Stimulated activated CD4-positive, alpha-beta T cell treated with anti-CD3 and anti-CD28 coated beads, Interleukin-12 subunit alpha, Interleukin-12 subunit beta, amount 100 ng/mL, for 48 hours (primary cell): Measurements from ENCODE around the gene GRIP1.
A peak's percentile ranks its signal among the peaks of the same experiment; 100 is the strongest.

Experiments
- DNase-seq, 3 donors: peaks; one replicate each; pipeline ENCODE4 v3.0.0-alpha.2; 2020; ENCODE audit warnings: low read depth in 2 of 3, low spot score in 1 of 3

GRIP1 gene

DNA sequence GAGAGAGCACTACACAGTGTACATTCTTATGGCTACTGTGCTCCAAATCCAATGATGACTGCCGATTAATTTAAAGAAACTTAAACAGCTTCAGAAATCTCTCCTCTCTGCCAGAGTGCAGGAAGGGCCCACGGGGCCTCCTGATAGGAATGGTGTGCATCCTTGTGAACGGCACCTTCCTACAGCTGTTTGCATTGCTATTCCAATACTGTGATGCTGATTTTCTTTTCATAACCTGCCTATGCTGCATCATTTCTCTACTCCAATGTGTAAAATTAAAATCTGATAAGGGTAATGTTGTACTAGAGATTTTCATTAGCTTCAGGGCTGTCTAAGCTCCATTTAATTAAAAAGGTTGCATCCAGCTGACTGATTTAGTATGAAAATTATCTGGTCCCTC lies 217.5 kb downstream of the GRIP1 start:
- DNase-seq, result no peak

DNA sequence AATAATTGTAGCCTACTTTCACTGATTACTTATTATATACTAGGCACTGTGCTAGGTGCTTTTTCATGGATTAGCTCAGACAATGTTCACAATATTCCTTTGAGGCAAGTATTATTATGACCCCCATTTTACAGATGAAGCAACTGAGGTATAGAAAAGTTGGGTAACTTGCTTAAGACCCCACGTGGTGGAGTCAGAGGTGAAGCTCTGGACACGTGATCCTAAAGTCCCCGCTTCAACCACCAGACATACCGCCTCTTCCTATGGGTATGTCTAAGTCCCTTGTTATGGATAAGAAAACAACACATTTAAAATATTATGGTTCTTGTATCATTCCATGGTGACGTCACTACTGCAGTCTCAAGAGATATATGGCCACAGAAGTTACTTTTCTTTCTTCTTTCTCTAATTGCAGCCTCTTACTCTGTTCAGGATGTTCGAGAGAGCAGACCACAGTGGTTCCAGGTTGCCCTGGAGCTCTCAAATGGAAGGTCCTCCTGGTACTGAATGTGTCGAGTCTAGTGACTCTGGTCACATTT lies 218.9 kb downstream of the GRIP1 start:
- no peak for DNase-seq

DNA sequence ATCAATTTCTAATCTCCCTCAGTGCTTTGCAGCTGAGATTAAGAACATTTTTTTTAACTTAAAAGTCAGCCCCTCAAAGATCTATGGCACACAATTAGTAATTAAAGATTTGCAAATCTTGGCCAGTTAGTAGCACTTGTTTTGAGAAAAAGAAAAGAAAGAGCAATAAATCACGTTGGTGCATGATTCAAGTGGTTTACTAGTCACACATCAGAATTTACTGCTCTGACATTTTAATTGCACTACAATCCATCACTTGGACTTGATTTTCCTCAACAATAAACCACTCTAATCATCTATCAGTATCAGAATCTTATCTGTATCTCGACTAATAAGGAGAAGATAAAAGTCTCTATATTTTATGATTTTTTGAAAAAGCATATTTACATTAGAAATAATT lies 222.3 kb downstream of the GRIP1 start:
- no peak for DNase-seq

- no peak for DNase-seq
These were observed 225.0 kb downstream of the GRIP1 start for GRCh38 chr12:66453844-66454243.

GRCh38 chr12:66453120-66453519 lies 225.8 kb downstream of the GRIP1 start:
- DNase-seq, result no peak

DNA sequence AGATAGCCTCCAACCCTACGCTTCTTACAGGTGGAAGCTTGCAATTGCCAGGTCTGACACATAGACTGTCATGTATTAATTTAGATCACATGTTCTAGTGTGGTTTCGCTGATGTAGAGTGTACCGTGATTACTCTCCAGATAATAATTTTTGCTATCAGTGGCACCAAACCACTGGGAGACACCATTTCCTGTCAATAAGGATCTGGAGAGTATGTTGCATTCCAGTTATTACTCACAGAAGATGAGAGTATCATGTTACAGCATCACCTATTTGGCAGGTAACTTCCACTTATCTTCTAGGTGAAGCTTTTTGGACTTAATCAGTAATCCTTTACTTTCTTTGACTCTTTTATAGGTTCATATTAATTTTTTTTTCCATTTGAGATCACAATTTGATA lies 229.3 kb downstream of the GRIP1 start:
- no peak for DNase-seq

GRCh38 chr12:66447643-66448042 lies 231.2 kb downstream of the GRIP1 start:
- no peak for DNase-seq

GRCh38 chr12:66446276-66446675 lies 232.6 kb downstream of the GRIP1 start:
- DNase-seq, result no peak

DNA sequence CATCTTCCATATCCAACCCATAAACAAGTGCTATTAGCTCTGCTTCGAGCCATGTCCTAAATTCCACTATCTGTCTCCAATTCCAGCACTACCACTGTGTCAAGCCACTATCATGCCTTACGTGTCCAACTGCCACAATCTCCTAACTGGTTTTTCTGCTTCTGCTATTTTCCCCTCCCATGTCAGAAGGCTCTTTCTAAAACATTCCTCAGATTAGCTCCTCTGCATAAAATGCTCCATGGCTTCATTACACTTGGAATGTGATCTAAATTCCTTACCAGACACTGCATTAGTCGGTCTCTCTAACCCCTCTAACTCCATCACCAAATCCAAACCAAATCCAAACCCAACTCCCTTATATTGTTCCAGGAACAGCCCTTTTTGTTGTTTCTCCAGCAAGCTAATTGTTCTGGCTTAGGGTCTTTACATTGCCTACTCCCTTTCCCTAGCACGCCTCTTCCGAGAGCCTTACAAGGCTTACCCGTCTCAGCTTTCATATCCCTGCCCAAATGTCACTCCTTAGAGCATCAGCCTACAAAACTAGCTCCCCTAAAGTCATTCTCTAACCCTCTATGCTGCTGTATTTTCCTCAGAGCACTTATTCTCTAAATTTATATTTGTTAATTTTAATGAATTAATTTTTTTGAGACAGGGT lies 236.8 kb downstream of the GRIP1 start:
- DNase-seq, result no peak

- no peak for DNase-seq
These were observed 240.3 kb downstream of the GRIP1 start for GRCh38 chr12:66438601-66439000.

- DNase-seq, result no peak
These were observed 248.8 kb downstream of the GRIP1 start for GRCh38 chr12:66430106-66430505.

GRCh38 chr12:66428870-66429269 lies 250.0 kb downstream of the GRIP1 start:
- no peak for DNase-seq

GRCh38 chr12:66428261-66428660 lies 250.6 kb downstream of the GRIP1 start:
- DNase-seq, result no peak

GRCh38 chr12:66426696-66427095 lies 252.2 kb downstream of the GRIP1 start:
- DNase-seq, result no peak

DNA sequence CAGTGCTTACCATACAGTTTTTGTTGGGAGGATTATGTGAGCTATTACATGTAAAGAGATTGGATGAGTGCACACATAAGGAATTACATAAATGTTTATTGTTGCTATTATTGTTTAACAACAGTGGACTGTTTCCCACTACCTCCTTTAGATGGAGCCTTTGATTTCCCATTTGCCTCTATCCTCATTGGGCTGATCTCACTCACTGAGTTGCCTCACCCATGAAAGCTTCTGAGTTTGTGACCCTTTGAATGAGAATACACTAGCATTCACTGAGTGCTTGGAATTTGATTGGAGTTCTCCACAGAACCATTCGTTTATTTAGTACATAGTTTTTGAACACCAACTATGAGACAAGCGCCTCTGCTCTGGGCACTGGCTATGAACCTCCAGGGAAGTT lies 255.6 kb downstream of the GRIP1 start:
- no peak for DNase-seq

DNA sequence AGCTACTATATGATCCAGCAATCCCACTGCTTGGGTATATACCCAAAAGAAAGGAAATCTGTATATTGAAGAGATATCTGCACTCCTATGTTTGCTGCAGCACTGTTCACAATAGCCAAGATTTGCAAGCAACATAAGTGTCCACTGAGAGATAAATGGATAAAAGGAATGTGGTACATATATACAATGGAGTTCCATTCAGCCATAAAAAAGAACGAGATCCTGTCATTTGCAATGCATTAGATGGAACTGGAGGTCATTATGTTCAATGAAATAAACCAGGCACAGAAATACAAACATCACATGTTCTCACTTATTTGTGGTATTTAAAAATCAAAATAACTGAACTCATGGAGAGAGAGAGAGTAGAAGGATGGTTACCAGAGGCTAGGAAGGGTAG lies 260.0 kb downstream of the GRIP1 start:
- no peak for DNase-seq

DNA sequence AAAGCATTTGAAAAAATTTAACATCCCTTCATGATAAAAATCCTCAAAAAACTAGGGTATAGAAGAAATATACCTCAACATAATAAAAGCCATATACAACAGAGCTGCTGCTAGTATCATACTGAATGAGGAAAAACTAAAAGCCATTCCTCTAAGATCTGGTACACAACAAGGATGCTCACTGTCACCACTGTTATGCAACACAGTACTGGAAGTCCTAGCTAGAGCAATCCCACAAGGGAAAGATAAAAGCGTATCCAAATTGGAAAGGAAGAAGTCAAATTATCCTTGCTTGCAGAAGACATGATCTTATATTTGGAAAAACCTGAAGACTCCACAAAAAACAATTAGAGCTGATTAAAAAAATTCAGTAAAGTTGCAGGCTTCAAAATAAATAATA lies 261.7 kb downstream of the GRIP1 start:
- no peak for DNase-seq

GRCh38 chr12:66409195-66409871 lies 269.5 kb downstream of the GRIP1 start:
- peak in 2 of 3 donors; percentile 7 to 29 for DNase-seq

DNA sequence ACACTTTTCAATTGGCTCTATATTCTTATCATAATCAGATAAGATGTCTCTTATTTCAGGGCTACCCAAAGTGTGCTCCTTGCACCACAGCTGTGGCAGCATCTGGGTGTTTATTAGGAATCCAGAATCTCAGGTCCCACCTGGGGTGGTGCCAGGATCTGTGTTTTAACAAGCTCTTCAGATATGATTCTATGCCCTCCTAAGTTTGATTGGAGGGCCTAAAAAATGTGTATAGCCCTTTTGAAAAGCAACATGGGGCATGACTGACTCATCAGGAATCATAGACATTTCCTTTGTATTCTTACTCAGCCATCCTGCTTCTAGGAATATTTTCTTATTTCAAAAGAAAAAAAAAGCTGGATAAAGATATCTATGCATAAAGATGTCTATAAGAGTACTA lies 273.5 kb downstream of the GRIP1 start:
- DNase-seq, result no peak

- DNase-seq, result no peak
These were observed 275.1 kb downstream of the GRIP1 start for GRCh38 chr12:66403746-66404145.

DNA sequence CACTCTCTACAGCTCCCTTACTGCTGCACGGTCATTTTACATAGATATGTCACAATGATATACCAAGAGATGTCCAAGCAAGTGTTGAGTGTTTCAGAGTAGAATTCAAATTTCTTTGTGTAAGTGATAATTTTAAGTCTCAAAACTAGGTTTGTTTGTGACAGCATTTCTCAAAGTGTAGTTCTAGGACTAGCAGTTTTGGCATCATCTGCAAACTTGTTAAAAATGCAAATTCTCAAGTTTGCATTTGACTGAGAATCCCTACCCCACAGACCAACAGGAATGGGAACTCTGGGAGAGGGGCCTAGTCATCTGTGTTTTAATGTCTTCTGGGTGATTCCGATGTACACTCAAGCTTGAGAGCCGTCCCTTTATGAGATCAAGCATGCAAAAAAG lies 279.0 kb downstream of the GRIP1 start:
- no peak for DNase-seq

- no peak for DNase-seq
These were observed 279.7 kb downstream of the GRIP1 start for GRCh38 chr12:66398931-66399910.
